Stimulated activated CD4-positive, alpha-beta T cell treated with anti-CD3 and anti-CD28 coated beads, Interleukin-4, amount 100 ng/mL, for 1 hour (primary cell): ENCODE data around the gene GAB1.

Source experiments
- DNase-seq: peaks from one replicate; pipeline ENCODE4 v3.0.0-alpha.2; 2020

Gene GAB1

DNA sequence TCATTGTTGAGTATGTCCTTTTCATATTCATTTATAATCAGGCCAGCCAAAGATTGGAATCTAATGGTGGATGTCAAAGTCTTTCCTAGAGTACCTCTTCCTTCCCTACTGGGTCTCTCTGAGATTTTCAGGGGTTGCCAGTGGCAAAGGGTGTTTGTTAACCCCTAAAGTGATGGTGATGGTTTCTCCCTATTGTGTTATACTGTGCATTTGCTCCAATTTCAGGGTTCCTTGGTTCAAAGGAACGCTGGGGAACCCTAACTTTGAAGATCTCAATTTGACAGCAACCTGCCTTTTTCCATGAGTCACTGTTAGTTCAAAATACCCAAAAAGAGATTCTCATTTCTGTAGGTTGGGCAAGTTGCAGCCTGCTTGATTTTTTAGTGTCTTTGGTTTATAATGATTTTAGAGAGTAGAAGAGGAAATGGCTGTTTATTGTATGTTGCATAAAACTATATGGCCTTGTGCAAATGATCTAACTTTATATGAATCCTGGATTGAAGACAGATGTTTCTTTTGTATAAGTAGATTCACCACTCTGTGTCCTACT, 23.0 kb downstream of the GAB1 start:
- no peak for DNase-seq

DNA sequence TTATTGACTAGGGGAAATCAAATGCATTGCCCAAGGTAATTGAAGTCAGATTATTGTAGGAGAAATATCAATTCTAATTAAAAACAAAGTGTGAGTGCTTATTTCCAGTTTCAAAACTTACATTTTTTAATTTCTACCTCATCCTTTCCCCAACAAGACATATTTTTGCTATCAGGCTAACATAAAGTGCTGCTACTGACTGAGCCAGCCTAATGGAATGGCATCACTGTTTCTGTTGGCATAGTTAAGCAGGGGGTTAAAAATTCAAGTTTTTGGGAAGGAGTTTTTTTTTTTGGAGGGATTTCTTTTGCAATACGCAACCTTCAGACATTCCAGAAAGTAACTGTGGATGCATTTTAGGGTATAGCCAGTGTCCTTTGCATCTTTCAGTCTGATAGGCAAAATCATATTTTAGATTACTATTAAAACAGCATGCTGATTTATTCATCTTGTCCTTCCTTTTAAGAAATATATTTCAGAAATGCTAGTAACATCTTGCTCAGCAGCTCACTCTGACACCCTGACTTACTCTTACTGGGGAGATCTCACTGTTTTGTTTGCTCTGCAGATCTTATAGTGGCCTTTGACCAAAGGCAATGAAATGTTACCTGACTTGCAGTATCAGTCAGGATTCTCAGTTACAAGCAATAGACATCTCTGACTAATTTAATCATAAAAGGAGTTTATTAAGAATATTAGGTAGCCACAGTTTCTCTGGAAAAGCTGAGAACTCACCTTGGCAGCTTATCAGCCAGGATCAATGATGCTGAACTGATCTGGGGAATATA, 24.4 kb downstream of the GAB1 start:
- DNase-seq: no peak

DNA sequence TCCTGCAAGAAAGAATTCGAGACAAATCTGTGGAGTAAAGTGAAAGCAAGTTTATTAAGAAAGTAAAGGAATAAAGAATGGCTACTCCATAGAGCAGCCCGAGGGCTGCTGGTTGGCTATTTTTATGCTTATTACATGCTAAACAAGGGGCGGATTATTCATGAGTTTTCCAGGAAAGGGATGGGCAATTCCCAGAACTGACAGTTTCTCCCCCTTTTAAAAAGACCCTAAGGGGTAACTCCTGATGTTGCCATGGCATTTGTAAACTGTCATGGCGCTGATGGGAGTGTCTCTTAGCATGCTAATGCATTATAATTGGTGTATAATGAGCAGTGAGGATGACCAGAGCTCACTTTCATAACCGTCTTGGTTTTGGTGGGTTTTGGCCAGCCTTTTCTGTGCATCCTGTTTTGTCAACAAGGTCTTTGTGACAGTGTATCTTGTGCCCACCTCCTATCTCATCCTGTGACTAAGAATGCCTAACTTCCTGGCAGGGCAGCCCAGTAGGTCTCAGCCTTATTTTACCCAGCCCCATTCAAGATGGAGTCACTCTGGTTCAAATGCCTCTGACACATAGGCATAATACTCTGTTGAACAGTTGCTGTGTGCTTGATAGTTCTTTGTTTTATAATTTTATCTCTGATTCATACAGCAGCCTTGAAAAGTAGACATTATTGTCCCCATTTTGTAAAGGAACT, 25.8 kb downstream of the GAB1 start:
- no peak for DNase-seq

DNA sequence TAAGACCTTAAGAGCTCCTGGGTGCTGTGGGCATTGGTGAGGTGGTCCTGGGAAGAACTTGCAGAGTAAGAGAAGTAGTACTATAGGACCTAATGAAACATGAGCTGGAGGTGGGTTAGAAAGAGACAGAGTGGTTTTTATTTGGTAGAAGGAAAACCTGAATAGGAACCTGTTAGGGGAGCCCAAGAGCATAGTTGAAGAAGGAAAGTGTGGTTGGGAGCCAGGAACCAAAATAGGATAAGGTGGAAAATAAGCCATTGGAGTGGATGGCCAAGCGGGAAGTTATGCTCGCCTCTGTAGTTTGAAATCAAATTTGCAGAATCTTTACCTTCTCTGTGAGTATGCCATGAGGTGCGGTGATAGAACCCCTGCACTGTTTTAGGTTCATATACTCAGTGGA, 26.7 kb downstream of the GAB1 start:
- DNase-seq: no peak

DNA sequence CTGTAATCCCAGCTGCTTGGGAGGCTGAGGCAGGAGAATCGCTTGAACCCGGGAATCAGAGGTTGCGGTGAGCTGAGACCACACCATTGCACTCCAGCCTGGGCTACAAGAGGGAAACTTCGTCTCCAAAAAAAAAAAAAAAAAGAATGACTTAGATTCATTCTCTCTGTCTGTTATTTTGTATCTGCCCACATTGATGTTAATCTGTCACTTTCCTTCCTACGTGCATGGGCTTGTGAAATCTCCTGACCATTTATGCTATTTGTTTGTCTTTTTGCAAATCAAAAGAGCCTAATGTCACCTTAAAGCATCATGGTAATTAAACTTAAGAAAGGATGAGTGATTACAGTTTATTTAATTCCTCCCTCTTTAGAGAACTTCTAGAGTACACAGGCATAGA, 27.4 kb downstream of the GAB1 start:
- DNase-seq: no peak

DNA sequence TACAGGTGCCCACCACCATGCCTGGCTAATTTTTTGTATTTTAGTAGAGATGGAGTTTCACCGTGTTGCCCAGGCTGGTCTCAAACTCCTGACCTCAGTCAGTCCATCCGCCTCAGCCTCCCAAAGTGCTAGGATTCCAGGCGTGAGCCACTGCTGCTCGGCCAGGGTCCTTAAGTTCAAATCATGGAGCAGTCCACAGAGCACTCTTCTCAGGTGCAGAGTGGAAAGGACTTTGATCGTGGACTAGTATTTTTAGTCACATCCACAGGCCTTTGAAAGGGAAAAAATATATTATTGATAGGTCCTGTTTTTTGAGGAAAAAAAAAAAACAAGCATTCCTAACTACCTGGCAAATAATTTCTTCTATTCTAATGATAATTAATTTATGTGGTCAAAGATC, 31.2 kb downstream of the GAB1 start:
- no peak for DNase-seq

DNA sequence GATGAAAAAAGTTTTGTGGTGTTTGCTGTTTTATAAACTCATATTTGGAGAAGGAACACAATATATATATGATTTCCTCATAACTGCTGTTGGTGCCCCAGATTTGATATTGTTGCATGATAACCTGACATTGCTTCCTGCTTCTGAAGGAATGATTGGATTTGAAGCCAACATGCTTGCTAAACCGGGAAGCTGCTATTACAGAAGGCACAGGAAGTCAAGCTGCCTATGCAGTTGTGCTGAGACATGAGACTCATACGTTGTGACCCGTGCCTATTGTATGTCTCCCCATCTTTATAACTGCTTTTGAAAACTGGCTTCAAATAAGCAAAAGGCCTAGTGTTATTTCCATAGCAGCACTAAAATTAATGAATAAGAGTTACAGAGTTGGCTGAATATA, 32.9 kb downstream of the GAB1 start:
- no peak for DNase-seq

- DNase-seq: no peak
Observed at GRCh38 chr4:143372093-143372915, 35.6 kb downstream of the GAB1 start.

DNA sequence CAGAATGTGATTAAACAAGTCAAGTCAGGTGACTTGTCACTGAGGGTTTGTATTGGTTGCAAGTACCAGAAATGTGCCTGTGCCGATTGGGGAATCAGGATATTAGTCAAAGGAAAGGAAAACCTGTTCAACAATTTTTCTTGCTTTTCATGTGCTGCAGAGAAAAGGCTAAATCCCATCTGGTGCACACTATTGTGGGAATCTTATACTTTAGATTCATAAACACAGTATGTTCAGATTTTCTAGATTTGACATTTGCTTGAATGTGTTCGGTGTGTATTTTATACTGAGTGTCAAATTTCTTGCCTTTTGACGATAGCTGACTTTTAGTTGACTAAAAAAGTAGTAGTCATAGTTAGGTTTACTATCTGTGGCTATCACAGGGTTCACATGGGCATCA, 37.6 kb downstream of the GAB1 start:
- no peak for DNase-seq

- no peak for DNase-seq
Observed at GRCh38 chr4:143374771-143375170, 38.1 kb downstream of the GAB1 start.

DNA sequence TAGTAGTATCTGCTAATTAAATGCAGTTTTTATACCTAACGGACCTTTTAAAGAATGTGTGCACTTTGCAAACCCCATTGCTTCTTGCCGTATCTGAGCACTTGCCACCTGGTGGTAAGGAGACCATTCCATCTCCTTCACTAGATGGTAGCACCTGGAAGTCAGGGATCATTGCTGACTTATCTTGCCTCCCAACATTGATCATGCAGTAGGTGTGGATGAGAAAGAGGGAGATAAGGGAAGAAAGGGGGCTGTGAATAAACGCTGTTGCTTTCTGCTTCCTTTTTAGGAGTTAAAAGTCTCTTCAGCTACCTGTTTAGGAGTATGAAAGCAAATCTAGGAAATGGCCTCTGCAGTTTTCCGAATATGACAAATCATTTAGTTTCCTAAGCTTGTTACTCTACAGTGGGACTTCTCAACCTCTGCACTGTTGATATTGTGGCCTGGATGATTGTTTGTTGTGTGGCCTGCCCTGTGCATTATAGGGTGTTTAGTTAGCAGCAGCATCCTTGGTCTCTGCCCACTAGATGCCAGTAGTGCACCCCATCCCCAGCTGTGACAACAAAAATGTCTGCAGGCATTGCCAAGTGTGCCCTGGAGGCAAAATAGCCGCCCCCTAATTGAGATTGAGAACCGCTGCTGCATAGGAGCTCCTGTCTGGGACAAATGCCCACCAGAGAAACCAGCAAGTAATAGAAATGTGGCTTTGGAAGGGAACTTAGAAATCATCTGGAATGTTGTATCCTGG, 38.8 kb downstream of the GAB1 start:
- DNase-seq: no peak

GRCh38 chr4:143377611-143378099, 41.0 kb downstream of the GAB1 start:
- no peak for DNase-seq

GRCh38 chr4:143380629-143381028, 44.0 kb downstream of the GAB1 start:
- no peak for DNase-seq

DNA sequence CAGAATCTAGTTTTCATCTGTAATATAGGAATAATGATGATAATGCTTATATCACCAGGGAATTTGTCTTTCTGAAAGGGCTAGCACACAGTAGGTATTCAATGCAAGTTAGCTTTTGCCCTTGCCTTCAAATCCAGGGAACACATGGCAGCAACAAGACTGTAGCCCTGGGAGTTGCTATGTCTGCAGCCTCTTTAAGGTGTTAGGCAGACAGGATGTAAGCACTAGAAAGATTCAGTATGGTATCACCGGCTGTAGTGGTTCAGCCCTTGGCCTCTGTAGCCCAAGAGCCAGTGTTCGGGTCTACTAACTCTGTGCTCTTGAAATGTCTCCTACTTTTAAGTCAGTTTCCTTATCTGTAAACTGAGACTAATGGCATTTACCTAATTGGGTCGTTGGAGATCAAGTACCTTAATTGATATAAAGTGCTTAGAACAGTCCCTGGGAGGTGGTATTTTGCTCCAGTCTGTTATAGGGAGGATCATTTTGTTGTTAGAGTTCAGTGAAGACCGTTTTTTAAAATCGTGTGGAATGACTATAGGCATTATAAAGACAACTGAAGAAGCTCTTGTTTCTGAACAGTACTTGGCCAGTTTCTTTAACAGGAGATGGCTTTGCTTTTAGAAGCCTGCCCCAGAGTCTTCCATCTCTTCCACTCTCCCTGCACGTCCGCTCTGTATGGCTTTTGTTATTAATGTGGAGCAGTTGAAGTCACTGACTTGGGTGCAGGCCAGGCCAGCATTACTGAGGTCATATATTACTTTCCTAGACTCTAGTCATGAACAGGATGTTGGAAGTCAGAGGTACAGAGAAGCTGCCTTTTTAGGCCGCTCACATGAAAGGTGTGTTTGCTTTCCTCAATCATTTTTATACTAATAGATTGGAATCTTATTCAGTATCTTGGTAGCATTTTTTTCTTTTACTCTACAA, 44.8 kb downstream of the GAB1 start:
- DNase-seq: no peak

DNA sequence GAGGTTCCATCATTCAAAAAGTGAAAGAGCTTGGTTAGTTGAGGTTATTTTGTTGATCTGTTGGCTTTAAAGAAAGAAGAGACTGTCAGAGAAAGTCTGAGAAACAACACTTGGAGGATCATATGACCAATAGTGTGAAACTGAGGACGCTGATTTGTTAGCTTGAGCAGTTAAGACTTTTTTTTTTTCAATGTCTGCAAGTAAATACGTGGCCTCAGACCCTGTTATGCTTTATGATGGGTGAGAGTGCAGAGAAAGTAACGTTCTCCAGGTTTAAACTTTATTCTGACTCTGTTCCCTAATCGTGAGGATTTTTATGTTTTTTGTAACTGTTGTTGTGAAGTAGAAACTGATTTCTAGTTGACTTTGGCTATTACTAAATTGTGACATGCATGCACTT, 45.9 kb downstream of the GAB1 start:
- DNase-seq: no peak

- no peak for DNase-seq
Observed at GRCh38 chr4:143383005-143383574, 46.4 kb downstream of the GAB1 start.

GRCh38 chr4:143384381-143384994, 47.8 kb downstream of the GAB1 start:
- DNase-seq: no peak

GRCh38 chr4:143386812-143387211, 50.1 kb downstream of the GAB1 start:
- DNase-seq: no peak

DNA sequence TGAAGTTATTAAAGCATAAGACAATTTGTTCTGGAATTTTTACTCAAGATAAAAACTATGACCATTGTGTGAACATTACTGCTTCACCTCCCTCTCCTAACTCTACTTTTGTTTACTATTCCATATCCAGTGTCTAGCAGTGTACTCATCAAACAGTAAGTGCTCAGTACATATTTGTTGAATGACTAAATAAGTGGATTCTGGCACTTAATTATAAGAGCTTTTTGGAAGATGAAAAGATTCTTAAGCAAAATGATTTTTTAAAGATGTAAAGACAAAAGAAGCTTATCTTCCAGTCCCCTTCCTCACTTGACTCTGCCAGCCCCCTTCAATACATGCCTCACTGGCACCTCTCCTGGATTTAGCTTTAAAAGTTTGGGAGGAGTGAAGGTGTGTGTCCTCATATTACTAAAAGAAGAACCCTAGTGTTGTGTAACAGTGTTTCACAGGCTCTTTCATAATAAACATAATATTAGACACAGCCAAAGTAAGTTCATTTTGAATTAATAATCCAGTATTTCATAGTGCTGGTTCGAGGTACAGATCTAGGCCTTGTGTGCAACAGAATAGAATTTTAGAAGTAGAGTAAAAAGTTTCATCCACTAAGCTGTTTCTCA, 53.0 kb downstream of the GAB1 start:
- no peak for DNase-seq

DNA sequence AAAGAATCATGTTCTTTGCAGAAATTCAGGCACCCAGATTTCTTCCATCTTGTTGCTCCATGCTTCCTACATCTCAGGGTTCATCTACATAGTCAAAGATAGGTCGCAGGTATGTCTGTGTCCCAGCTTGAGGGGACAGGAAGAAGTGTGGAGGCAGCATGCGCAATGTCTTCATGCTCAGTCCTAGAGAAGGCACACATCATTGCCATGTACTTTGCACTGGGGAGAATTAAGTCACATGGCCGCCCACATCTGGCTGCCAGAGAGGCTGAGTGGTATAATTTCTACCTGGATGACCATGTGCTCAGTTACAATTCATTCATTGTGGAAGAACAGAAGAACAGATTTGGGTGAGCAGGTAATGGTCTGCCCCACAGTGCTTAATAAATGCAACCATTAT, 54.1 kb downstream of the GAB1 start:
- DNase-seq: no peak
